Stomach (tissue), 9 donors: ENCODE data around the gene LACC1. TPM values are rescaled to one million over a fixed set of nuclear protein-coding genes. Genes with fewer than 3 reads are reported as not detected.
A peak's percentile ranks its signal among the peaks of the same experiment; 100 is the strongest.

Experiments
- DNase-seq, 2 donors: peaks; one replicate each; pipeline versions ENCODE4 v3.0.0 to v3.0.0-alpha.2; 2013 to 2019
- H3K27ac ChIP-seq, 5 donors: fragments of 200-600 bp in 4 of 5; sonication (generic) in 4 of 5; one replicate each; pipeline ENCODE4 v1.5.1; 2013 to 2019; ENCODE audit warnings: mild to moderate bottlenecking in 1 of 5, moderate library complexity in 1 of 5
- H3K27me3 ChIP-seq, 3 donors: fragments of 200-600 bp; sonication (generic); one replicate each; pipeline ENCODE4 v1.5.1; 2017 to 2019; ENCODE audit warnings: mixed run types in 1 of 3
- H3K36me3 ChIP-seq, 4 donors: fragments of 200-600 bp; sonication (generic); 1 replicate in 3 of 4; 2 replicates in 1 of 4; pipeline ENCODE4 v1.5.1; 2016 to 2019
- H3K4me1 ChIP-seq, 4 donors: fragments of 200-600 bp; sonication (generic); one replicate each; pipeline ENCODE4 v1.5.1; 2016 to 2019
- H3K4me3 ChIP-seq, 4 donors: fragments of 200-600 bp; sonication (generic) in 3 of 4; one replicate each; pipeline ENCODE4 v1.5.1; 2016 to 2019; ENCODE audit warnings: mild to moderate bottlenecking in 1 of 4
- H3K9me3 ChIP-seq, 4 donors: fragments of 200-600 bp; sonication (generic); one replicate each; pipeline ENCODE4 v1.5.1; 2016 to 2019
- CTCF ChIP-seq, 7 experiments: fragments of 450-650 bp in 4 of 7; fragments of 200-600 bp in 3 of 7; sonication (generic) in 3 of 7; IDR thresholded peaks; one replicate each; pipeline ENCODE4 v1.5.1; 2016 to 2019; ENCODE audit warnings: antibody characterized with exemption in 7 of 7, control low read depth in 2 of 7, mild to moderate bottlenecking in 1 of 7
- EP300 ChIP-seq: sonication (generic); formaldehyde crosslinking; IDR thresholded peaks from one replicate; pipeline ENCODE4 v1.6.1; 2017; ENCODE audit warnings: antibody characterized with exemption
- POLR2A ChIP-seq, 4 donors: fragments of 450-650 bp; IDR thresholded peaks; one replicate each; pipeline ENCODE4 v1.6.1; 2016; ENCODE audit warnings: antibody characterized with exemption in 4 of 4, control low read depth in 2 of 4, mild to moderate bottlenecking in 1 of 4, moderate library complexity in 1 of 4
- POLR2AphosphoS5 ChIP-seq, 3 donors: sonication (generic); formaldehyde crosslinking; IDR thresholded peaks; one replicate each; pipeline ENCODE4 v1.6.1; 2016; ENCODE audit warnings: antibody characterized with exemption in 3 of 3
- WGBS, 5 donors: extraction: QIAGEN DNeasy Blood & Tissue Kit in 3 of 5; methylation state at CpG; one replicate each; pipeline versions ENCODE4 v1.1.5 to v1.1.7; 2013 to 2018; 5-methylcytosine and 5-hydroxymethylcytosine counted together
- intact Hi-C: fragments of 100-400 bp; cut with DNase I; formaldehyde crosslinking; loops from one replicate; pipeline ENCODE4 v1.15.1; 2023; ENCODE audit warnings: low total_unique reads
- polyA plus RNA-seq, 3 donors: library from polyadenylated mRNA; stranded (reverse); fragments of 200-250 nt; gene quantifications; one replicate each; pipeline ENCODE4 v1.2.3, GENCODE V29; 2013
- total RNA-seq, 5 donors: library from RNA; depleted of rRNA; stranded (reverse); fragments of >200 nt; gene quantifications; one replicate each; pipeline versions ENCODE4 v1.1.0 to v1.2.3, GENCODE V29; 2014 to 2016
- donor health status: healthy with polysubstance abuse.
- donor health status: Bipolar disorder and iron deficiency.
- donor health status: healthy.

Gene LACC1
- total and polyA plus RNA-seq, 8 donors, result 0.89 to 35.6 (median 7.1) TPM

GRCh38 chr13:43934273-43934672 lies 54.6 kb downstream of the LACC1 start:
- no peak for DNase-seq
- Histone ChIP-seq H3K36me3 (no peaks in the 10 kb centered on the region), H3K4me3 (no peak overlapping the region), H3K27me3 (no peaks in the 10 kb centered on the region), H3K4me1 (peaks cover 4 to 28% (median 17%) of the 10 kb centered on the region in 4 donors), H3K27ac (no peak overlapping the region), H3K9me3 (peaks cover 0 to 5% (median 2%) of the 10 kb centered on the region in 4 donors)
- TF ChIP-seq EP300 (no peak), POLR2AphosphoS5 (IDR thresholded peaks at IDR 0.05) (no peak), CTCF (IDR thresholded peaks at IDR 0.05) (no peak), POLR2A (IDR thresholded peaks at IDR 0.05) (no peak)
- intact Hi-C loops, result no loop called here

- no peak for DNase-seq
- Histone ChIP-seq H3K4me3 (no peak overlapping the region), H3K27ac (no peak overlapping the region), H3K27me3 (no peaks in the 10 kb centered on the region), H3K4me1 (peaks cover 7 to 33% (median 20%) of the 10 kb centered on the region in 4 donors), H3K36me3 (no peaks in the 10 kb centered on the region), H3K9me3 (peaks cover 0 to 5% (median 2%) of the 10 kb centered on the region in 4 donors)
- no peak for TF ChIP-seq POLR2AphosphoS5 (IDR thresholded peaks at IDR 0.05)
- no peak for TF ChIP-seq CTCF (IDR thresholded peaks at IDR 0.05)
- TF ChIP-seq EP300, result no peak
- TF ChIP-seq POLR2A (IDR thresholded peaks at IDR 0.05), result no peak
- intact Hi-C loops, result no loop called here
- 54 to 83% (median 74%) methylated on average over 1 of the region's 1 CpG for WGBS, 5 donors
These were observed 56.2 kb downstream of the LACC1 start for GRCh38 chr13:43935878-43936277.

GRCh38 chr13:43936647-43937046 lies 56.9 kb downstream of the LACC1 start:
- H3K27ac ChIP-seq, result no peak overlapping the region
- H3K4me1 ChIP-seq, result peaks cover 7 to 33% (median 20%) of the 10 kb centered on the region in 4 donors
- no peak overlapping the region for H3K4me3 ChIP-seq
- WGBS, 5 donors, result 59 to 64% (median 63%) methylated on average over 3 of the region's 3 CpGs
- DNase-seq, result peak in 1 of 2 donors; percentile 47
- intact Hi-C loops, result no loop called here
- H3K36me3 ChIP-seq, result no peaks in the 10 kb centered on the region
- no peaks in the 10 kb centered on the region for H3K27me3 ChIP-seq
- TF ChIP-seq POLR2A (IDR thresholded peaks at IDR 0.05) (no peak), EP300 (no peak), CTCF (IDR thresholded peaks at IDR 0.05) (no peak), POLR2AphosphoS5 (IDR thresholded peaks at IDR 0.05) (no peak)
- H3K9me3 ChIP-seq, result peaks cover 0 to 3% (median under 1%) of the 10 kb centered on the region in 4 donors

DNA sequence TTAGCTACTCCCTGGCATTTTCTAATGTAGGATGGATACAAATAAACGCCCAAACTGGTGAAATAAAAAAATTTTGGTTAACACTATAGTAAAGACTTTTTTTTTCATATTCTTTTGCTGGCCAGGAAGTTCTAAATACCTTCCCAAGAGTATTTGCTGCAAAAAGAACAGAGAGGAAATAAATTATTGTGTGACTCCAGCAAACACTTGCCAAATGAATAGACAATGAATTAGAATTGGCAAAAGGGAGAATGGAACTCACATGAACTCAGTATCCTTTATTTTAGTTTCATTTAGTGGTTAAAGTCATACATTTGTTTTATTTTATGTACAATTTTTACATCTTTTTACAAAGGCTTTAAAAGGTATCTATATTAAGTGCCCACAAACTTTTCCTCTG lies 58.1 kb downstream of the LACC1 start:
- TF ChIP-seq CTCF (IDR thresholded peaks at IDR 0.05) (no peak), POLR2A (IDR thresholded peaks at IDR 0.05) (no peak), POLR2AphosphoS5 (IDR thresholded peaks at IDR 0.05) (no peak)
- Histone ChIP-seq H3K4me3 (no peak overlapping the region), H3K27ac (no peak overlapping the region), H3K9me3 (no peaks in the 10 kb centered on the region), H3K4me1 (peaks cover 7 to 33% (median 20%) of the 10 kb centered on the region in 4 donors), H3K27me3 (no peaks in the 10 kb centered on the region), H3K36me3 (no peaks in the 10 kb centered on the region)
- intact Hi-C loops, result no loop called here
- no peak for DNase-seq
- WGBS, 5 donors, result 71 to 87% (median 79%) methylated on average over 1 of the region's 1 CpG
